ENCODE measurements around the gene NR4A3. TPM values are rescaled to one million over a fixed set of nuclear protein-coding genes. Genes with fewer than 3 reads are reported as not detected.

Gene NR4A3
- total and polyA plus RNA-seq, 2 of the 13 experiments (the other 11 are each of a cell fraction or from before 2014, with no cell fraction given), result 0.02 to 0.09 TPM

DNA sequence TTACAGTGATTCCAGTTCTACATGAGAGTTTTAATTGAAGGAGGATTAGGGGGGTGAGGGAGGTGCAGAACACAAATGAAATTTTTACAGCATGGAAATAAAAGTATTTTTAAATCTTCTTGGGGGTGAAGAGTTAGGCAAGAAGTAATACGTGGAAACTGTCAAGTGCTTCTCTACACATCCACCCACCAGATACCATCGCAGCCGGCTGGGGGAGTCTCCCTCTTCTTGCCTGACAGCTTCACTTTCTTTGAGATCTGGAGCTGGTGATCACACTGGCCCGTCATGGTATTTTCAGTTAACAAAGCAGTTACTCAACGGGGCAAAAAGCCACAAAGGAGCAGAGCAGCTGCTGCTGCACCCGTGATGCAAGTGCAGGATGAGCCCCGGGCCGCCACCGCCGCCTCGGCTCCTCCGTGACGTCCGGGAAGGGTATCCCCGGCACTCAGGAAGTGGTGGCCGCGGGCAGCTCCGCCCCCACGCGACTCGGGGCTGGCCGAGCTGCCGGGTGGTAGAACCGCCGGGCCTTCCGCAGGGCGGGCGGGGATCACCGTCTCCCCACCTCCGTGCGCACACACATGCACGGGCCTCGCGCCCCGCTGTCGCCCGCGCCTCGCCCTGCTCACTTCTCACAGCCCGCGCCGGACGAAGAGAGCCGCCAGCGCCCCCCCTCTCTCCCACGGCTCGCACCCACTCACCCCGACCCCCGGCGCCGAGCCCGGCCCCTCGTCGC is 2.4 kb upstream of the NR4A3 start (continued):
- TF ChIP-seq, protein P1, sequence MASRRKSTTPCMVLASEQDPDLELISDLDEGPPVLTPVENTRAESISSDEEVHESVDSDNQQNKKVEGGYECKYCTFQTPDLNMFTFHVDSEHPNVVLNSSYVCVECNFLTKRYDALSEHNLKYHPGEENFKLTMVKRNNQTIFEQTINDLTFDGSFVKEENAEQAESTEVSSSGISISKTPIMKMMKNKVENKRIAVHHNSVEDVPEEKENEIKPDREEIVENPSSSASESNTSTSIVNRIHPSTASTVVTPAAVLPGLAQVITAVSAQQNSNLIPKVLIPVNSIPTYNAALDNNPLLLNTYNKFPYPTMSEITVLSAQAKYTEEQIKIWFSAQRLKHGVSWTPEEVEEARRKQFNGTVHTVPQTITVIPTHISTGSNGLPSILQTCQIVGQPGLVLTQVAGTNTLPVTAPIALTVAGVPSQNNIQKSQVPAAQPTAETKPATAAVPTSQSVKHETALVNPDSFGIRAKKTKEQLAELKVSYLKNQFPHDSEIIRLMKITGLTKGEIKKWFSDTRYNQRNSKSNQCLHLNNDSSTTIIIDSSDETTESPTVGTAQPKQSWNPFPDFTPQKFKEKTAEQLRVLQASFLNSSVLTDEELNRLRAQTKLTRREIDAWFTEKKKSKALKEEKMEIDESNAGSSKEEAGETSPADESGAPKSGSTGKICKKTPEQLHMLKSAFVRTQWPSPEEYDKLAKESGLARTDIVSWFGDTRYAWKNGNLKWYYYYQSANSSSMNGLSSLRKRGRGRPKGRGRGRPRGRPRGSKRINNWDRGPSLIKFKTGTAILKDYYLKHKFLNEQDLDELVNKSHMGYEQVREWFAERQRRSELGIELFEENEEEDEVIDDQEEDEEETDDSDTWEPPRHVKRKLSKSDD (CRISPR knock-in tag; IDR thresholded peaks at IDR 0.05; ENCODE audit: low read depth), result no peak
- TF ChIP-seq, protein P2, sequence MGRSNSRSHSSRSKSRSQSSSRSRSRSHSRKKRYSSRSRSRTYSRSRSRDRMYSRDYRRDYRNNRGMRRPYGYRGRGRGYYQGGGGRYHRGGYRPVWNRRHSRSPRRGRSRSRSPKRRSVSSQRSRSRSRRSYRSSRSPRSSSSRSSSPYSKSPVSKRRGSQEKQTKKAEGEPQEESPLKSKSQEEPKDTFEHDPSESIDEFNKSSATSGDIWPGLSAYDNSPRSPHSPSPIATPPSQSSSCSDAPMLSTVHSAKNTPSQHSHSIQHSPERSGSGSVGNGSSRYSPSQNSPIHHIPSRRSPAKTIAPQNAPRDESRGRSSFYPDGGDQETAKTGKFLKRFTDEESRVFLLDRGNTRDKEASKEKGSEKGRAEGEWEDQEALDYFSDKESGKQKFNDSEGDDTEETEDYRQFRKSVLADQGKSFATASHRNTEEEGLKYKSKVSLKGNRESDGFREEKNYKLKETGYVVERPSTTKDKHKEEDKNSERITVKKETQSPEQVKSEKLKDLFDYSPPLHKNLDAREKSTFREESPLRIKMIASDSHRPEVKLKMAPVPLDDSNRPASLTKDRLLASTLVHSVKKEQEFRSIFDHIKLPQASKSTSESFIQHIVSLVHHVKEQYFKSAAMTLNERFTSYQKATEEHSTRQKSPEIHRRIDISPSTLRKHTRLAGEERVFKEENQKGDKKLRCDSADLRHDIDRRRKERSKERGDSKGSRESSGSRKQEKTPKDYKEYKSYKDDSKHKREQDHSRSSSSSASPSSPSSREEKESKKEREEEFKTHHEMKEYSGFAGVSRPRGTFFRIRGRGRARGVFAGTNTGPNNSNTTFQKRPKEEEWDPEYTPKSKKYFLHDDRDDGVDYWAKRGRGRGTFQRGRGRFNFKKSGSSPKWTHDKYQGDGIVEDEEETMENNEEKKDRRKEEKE (IDR thresholded peaks at IDR 0.05), result no peak
- TF ChIP-seq, protein P3, sequence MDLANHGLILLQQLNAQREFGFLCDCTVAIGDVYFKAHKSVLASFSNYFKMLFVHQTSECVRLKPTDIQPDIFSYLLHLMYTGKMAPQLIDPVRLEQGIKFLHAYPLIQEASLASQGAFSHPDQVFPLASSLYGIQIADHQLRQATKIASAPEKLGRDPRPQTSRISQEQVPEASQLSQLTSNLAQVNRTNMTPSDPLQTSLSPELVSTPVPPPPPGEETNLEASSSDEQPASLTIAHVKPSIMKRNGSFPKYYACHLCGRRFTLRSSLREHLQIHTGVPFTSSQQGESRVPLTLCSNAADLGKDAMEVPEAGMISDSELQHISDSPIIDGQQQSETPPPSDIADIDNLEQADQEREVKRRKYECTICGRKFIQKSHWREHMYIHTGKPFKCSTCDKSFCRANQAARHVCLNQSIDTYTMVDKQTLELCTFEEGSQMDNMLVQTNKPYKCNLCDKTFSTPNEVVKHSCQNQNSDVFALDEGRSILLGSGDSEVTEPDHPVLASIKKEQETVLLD (CRISPR knock-in tag; IDR thresholded peaks at IDR 0.05; ENCODE audit: low read depth), result peak; percentile 55; the same call in 1 of the 2 replicates
- TF ChIP-seq ZNF530 (CRISPR knock-in tag; IDR thresholded peaks at IDR 0.05; ENCODE audit: low read depth), result no peak
- no peak for TF ChIP-seq FOXJ3 (CRISPR knock-in tag; IDR thresholded peaks at IDR 0.05; ENCODE audit: borderline replicate concordance)
- TF ChIP-seq, protein P4, sequence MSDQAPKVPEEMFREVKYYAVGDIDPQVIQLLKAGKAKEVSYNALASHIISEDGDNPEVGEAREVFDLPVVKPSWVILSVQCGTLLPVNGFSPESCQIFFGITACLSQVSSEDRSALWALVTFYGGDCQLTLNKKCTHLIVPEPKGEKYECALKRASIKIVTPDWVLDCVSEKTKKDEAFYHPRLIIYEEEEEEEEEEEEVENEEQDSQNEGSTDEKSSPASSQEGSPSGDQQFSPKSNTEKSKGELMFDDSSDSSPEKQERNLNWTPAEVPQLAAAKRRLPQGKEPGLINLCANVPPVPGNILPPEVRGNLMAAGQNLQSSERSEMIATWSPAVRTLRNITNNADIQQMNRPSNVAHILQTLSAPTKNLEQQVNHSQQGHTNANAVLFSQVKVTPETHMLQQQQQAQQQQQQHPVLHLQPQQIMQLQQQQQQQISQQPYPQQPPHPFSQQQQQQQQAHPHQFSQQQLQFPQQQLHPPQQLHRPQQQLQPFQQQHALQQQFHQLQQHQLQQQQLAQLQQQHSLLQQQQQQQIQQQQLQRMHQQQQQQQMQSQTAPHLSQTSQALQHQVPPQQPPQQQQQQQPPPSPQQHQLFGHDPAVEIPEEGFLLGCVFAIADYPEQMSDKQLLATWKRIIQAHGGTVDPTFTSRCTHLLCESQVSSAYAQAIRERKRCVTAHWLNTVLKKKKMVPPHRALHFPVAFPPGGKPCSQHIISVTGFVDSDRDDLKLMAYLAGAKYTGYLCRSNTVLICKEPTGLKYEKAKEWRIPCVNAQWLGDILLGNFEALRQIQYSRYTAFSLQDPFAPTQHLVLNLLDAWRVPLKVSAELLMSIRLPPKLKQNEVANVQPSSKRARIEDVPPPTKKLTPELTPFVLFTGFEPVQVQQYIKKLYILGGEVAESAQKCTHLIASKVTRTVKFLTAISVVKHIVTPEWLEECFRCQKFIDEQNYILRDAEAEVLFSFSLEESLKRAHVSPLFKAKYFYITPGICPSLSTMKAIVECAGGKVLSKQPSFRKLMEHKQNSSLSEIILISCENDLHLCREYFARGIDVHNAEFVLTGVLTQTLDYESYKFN (CRISPR knock-in tag; conservative IDR thresholded peaks at IDR 0.05), result no peak
- TF ChIP-seq ZNF430 (CRISPR knock-in tag; IDR thresholded peaks at IDR 0.05), result 0 out of 2 replicates have a peak, but pooled peaks have one; percentile 3
- no peak for TF ChIP-seq BRCA1 (CRISPR knock-in tag; IDR thresholded peaks at IDR 0.05)
- TF ChIP-seq RCOR2 (CRISPR knock-in tag; IDR thresholded peaks at IDR 0.05), result no peak
- TF ChIP-seq, protein P5, sequence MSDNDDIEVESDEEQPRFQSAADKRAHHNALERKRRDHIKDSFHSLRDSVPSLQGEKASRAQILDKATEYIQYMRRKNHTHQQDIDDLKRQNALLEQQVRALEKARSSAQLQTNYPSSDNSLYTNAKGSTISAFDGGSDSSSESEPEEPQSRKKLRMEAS (IDR thresholded peaks at IDR 0.05), result peak; percentile 70
- 0 out of 2 replicates have a peak, but pooled peaks have one; percentile 50 for TF ChIP-seq ZFYVE20 (CRISPR knock-in tag; IDR thresholded peaks at IDR 0.05; ENCODE audit: borderline replicate concordance, low read depth)
- TF ChIP-seq HMG20A (CRISPR knock-in tag; IDR thresholded peaks at IDR 0.05; ENCODE audit: borderline replicate concordance), result 0 out of 2 replicates have a peak, but pooled peaks have one; percentile 10
- no peak for TF ChIP-seq TBX3 (IDR thresholded peaks at IDR 0.05; ENCODE audit: borderline replicate concordance)
- TF ChIP-seq, protein P6, sequence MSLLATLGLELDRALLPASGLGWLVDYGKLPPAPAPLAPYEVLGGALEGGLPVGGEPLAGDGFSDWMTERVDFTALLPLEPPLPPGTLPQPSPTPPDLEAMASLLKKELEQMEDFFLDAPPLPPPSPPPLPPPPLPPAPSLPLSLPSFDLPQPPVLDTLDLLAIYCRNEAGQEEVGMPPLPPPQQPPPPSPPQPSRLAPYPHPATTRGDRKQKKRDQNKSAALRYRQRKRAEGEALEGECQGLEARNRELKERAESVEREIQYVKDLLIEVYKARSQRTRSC (CRISPR knock-in tag; IDR thresholded peaks at IDR 0.05; ENCODE audit: low read depth), result no peak
- TF ChIP-seq ZNF672 (CRISPR knock-in tag; IDR thresholded peaks at IDR 0.05), result no peak
- TF ChIP-seq, protein P7, sequence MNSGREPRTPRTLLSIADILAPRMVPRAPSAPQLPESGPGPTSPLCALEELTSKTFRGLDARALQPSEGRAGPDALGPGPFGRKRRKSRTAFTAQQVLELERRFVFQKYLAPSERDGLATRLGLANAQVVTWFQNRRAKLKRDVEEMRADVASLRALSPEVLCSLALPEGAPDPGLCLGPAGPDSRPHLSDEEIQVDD (CRISPR knock-in tag; IDR thresholded peaks at IDR 0.05; ENCODE audit: borderline replicate concordance), result no peak

Data from HepG2 (cell line).